Ovary (tissue), 10 donors: Measurements from ENCODE around the gene UBTFL1. TPM values are rescaled to one million over a fixed set of nuclear protein-coding genes. Genes with fewer than 3 reads are reported as not detected.
"Not testable (repeated sequence)": the region's sequence is repeated elsewhere in the genome, so short reads cannot be mapped to it uniquely, and the experiment has no call there.

ENCODE experiments used
- DNase-seq, 5 donors: peaks; one replicate each; pipeline ENCODE4 v3.0.0-alpha.2; 2019 to 2020
- H3K27ac ChIP-seq, 2 donors: fragments of 200-600 bp; one replicate each; pipeline versions ENCODE4 v1.5.1 to v1.8.0; 2019 to 2022
- H3K27me3 ChIP-seq: fragments of 200-600 bp; one replicate; pipeline ENCODE4 v1.8.0; 2022
- H3K36me3 ChIP-seq: fragments of 200-600 bp; sonication (generic); one replicate; pipeline ENCODE4 v1.5.1; 2019
- H3K4me1 ChIP-seq: one replicate; pipeline ENCODE4 v1.8.1; 2013; ENCODE audit warnings: mild to moderate bottlenecking, moderate library complexity; ENCODE audit not compliant: insufficient read depth
- H3K4me3 ChIP-seq: fragments of 200-600 bp; sonication (generic); one replicate; pipeline ENCODE4 v1.5.1; 2017
- H3K9me3 ChIP-seq, 2 donors: fragments of 200-600 bp in 1 of 2; sonication (generic) in 1 of 2; one replicate each; pipeline versions ENCODE4 v1.5.1 to v1.8.1; 2013 to 2019; ENCODE audit warnings: mild to moderate bottlenecking in 1 of 2, moderate library complexity in 1 of 2
- CTCF ChIP-seq, 3 donors: fragments of 450-650 bp in 2 of 3; fragments of 200-600 bp in 1 of 3; IDR thresholded peaks; one replicate each; pipeline versions ENCODE4 v1.5.1 to v1.8.0; 2016 to 2022; ENCODE audit warnings: antibody characterized with exemption in 3 of 3, mild to moderate bottlenecking in 1 of 3
- EP300 ChIP-seq: sonication (generic); formaldehyde crosslinking; IDR thresholded peaks from one replicate; pipeline ENCODE4 v1.6.1; 2017; ENCODE audit warnings: antibody characterized with exemption
- POLR2A ChIP-seq: fragments of 450-650 bp; IDR thresholded peaks from one replicate; pipeline ENCODE4 v1.6.1; 2017; ENCODE audit warnings: antibody characterized with exemption, mild to moderate bottlenecking, moderate library complexity
- WGBS, 3 donors: extraction: QIAGEN DNeasy Blood & Tissue Kit in 1 of 3; methylation state at CpG; one replicate each; pipeline versions ENCODE4 v1.1.5 to v1.1.7; 2013 to 2017; 5-methylcytosine and 5-hydroxymethylcytosine counted together
- intact Hi-C, 4 donors: fragments of 100-400 bp; cut with DNase I; formaldehyde crosslinking; loops; one replicate each; pipeline versions ENCODE4 v1.11.0 to v1.15.1; 2022 to 2023
- long read RNA-seq, 3 donors: library from polyadenylated mRNA in 2 of 3; unstranded in 2 of 3; transcript quantifications; one replicate each; pipeline ENCODE4 v2.0.0 and lab custom pipeline, GENCODE V29; 2021 to 2026
- polyA plus RNA-seq, 2 donors: library from polyadenylated mRNA; stranded (reverse); fragments of 200-250 nt in 1 of 2; fragments of 350-450 nt in 1 of 2; fragmentation: Illumina TruSeq in 1 of 2; extraction: RNeasy Lipid Tissue Mini Kit (QIAGEN cat#74804) in 1 of 2; gene quantifications; one replicate each; pipeline ENCODE4 v1.2.3, GENCODE V29; 2013 to 2014
- total RNA-seq, 7 donors: library from RNA; depleted of rRNA in 2 of 7; stranded (reverse); fragments of >200 nt in 2 of 7; fragmentation: NEBNext Ultra II Directional in 3 of 7; extraction: Animal tissue kit (Norgen Biotek cat#: 25700) in 3 of 7; gene quantifications; one replicate each; pipeline versions ENCODE4 v1.1.0 to v1.2.4, GENCODE V29; 2016 to 2023
- donor health status: DM: no; HTN: no; CAD: no; lungs with moderate emphysema.
- donor health status: DM: no; HTN: no; CAD: no.
- donor health status: Bipolar disorder and iron deficiency.
- donor health status: DM: yes; HTN: yes; CAD: no.
- donor health status: DM: no; HTN: no; CAD: no.
- donor health status: DM: yes; HTN: yes; CAD: no.

The UBTFL1 gene, protein sequence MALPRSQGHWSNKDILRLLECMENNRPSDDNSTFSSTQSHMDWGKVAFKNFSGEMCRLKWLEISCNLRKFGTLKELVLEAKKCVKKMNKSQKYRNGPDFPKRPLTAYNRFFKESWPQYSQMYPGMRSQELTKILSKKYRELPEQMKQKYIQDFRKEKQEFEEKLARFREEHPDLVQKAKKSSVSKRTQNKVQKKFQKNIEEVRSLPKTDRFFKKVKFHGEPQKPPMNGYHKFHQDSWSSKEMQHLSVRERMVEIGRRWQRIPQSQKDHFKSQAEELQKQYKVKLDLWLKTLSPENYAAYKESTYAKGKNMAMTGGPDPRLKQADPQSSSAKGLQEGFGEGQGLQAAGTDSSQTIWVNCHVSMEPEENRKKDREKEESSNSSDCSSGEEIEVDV
- total RNA-seq (not detected), polyA plus RNA-seq (not detected)
- long read RNA-seq, donor 1, result 0 reads
- long read RNA-seq, donor 2, result 0 reads
- long read RNA-seq, donor 3, result 0 reads

GRCh38 chr11:90085650-90086049 lies at the start of gene UBTFL1:
UBTFL1 (plus strand) TSS chr11:90085950; CDS start chr11:90085950, 0 bp downstream.
- H3K9me3 ChIP-seq, H3K27me3 ChIP-seq, H3K4me3 ChIP-seq, H3K27ac ChIP-seq, DNase-seq, intact Hi-C loops, H3K4me1 ChIP-seq, H3K36me3 ChIP-seq: not testable (repeated sequence)
- 69 to 92% (median 76%) methylated on average over 2 to 3 of the region's 3 CpGs for WGBS, 3 donors

GRCh38 chr11:90051591-90052209 lies 34.0 kb upstream of the UBTFL1 start:
- H3K9me3 ChIP-seq, H3K4me1 ChIP-seq, DNase-seq, intact Hi-C loops, H3K36me3 ChIP-seq, H3K27ac ChIP-seq, H3K4me3 ChIP-seq, H3K27me3 ChIP-seq: not testable (repeated sequence)
- 42 to 49% methylated on average over 18 to 25 of the region's 41 CpGs; no CpG with 5 or more reads in 1 of the 3 donors for WGBS, 3 donors

DNA sequence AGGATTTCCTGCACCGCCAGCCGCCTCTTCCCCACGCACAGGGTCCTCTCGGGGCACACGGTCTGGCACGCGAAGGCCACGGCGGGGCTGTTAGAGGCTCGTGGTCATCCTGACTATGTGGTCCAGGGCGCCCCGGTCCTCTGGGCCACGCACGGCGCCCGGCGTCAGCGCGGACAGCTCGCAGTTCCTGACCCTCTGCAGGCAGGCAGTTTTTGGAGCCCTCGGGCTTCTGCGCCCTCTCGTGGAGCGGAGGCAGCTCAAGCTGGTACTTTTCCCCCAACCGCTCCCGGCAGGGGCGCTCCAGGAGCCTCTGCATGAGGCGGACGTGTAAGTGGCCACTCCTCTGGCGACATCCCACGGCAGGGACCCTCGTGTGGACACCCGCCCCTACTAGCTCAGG lies 33.4 kb upstream of the UBTFL1 start:
- H3K36me3 ChIP-seq, H3K27ac ChIP-seq, DNase-seq, H3K27me3 ChIP-seq, H3K9me3 ChIP-seq, intact Hi-C loops, H3K4me3 ChIP-seq, H3K4me1 ChIP-seq: not testable (repeated sequence)
- 1 to 3% methylated on average over 6 to 12 of the region's 33 CpGs; no CpG with 5 or more reads in 1 of the 3 donors for WGBS, 3 donors

GRCh38 chr11:90053545-90053944 lies 32.2 kb upstream of the UBTFL1 start:
- intact Hi-C loops, H3K27ac ChIP-seq, H3K4me3 ChIP-seq, H3K36me3 ChIP-seq, H3K27me3 ChIP-seq, DNase-seq, H3K9me3 ChIP-seq, H3K4me1 ChIP-seq: not testable (repeated sequence)
- WGBS, 3 donors, result 10 to 23% (median 16%) methylated on average over 15 to 22 of the region's 28 CpGs

DNA sequence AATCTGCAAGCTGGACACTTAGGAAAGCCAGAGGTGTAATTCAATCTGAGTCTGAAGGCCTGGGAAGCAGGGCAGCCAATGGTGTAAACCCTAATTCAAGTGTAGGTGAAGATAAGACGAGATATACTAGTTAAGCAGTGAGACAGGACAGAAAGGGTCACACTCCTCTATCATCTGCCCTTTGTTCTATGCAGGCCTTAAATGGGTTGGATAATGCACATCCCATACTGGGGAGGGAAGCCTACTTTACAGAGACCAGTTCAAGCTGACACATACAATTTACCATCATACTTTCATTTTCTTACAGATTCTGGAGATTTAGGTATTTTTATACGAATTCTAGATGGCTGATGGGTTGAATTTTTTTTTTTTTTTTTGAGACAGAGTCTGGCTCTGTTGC lies 3.0 kb downstream of the UBTFL1 start:
- H3K27ac ChIP-seq, H3K36me3 ChIP-seq, H3K4me3 ChIP-seq, H3K27me3 ChIP-seq, H3K4me1 ChIP-seq, intact Hi-C loops, H3K9me3 ChIP-seq, DNase-seq: not testable (repeated sequence)
- 53 to 64% (median 55%) methylated on average over 2 of the region's 2 CpGs for WGBS, 3 donors

GRCh38 chr11:90095230-90095924 lies 9.6 kb downstream of the UBTFL1 start:
- H3K27me3 ChIP-seq, H3K36me3 ChIP-seq, H3K4me3 ChIP-seq, intact Hi-C loops, DNase-seq, H3K9me3 ChIP-seq, H3K4me1 ChIP-seq, H3K27ac ChIP-seq: not testable (repeated sequence)
- WGBS, 3 donors, result 88 to 96% (median 88%) methylated on average over 24 to 26 of the region's 28 CpGs

GRCh38 chr11:90098261-90098660 lies 12.5 kb downstream of the UBTFL1 start:
- H3K4me3 ChIP-seq, H3K36me3 ChIP-seq, intact Hi-C loops, H3K27ac ChIP-seq, H3K4me1 ChIP-seq, H3K27me3 ChIP-seq, DNase-seq, H3K9me3 ChIP-seq: not testable (repeated sequence)
- WGBS, 3 donors, result 71 to 79% (median 75%) methylated on average over 4 of the region's 4 CpGs

DNA sequence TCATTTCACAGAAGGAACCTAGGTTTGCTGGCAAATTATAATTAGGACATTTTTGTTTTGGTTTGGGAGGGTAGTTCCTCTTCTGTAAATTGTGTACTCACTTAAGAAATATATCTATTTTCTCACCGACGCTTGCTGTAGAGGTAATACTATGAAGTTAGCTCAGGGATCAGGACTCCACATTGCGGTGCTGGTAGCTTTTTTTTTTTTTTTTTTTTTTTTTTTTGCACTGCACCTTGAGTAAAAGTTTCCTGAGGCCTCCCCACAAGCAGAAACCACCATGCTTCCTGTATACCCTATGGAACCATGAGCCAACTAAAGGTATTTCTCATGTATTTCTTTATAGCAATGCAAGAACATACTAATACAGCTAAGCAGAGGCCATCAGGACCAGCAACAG lies 14.7 kb downstream of the UBTFL1 start:
- WGBS, 3 donors, result 91 to 98% (median 96%) methylated on average over 3 of the region's 3 CpGs
- Histone ChIP-seq H3K36me3 (no peaks in the 10 kb centered on the region), H3K27ac (no peak overlapping the region), H3K9me3 (no peaks in the 10 kb centered on the region), H3K27me3 (no peaks in the 10 kb centered on the region), H3K4me1 (no peaks in the 10 kb centered on the region), H3K4me3 (no peak overlapping the region)
- TF ChIP-seq EP300 (no peak), POLR2A (no peak), CTCF (IDR thresholded peaks at IDR 0.05) (no peak)
- intact Hi-C loops, result no loop called here
- no peak for DNase-seq
